IPS DF 19.7 (cell line): ENCODE results near the gene DLGAP4.

Source experiments
- DNase-seq: peaks from one replicate; pipeline ENCODE4 v3.0.0-alpha.2; 2013; ENCODE audit warnings: low read depth, low spot score

Gene DLGAP4

DNA sequence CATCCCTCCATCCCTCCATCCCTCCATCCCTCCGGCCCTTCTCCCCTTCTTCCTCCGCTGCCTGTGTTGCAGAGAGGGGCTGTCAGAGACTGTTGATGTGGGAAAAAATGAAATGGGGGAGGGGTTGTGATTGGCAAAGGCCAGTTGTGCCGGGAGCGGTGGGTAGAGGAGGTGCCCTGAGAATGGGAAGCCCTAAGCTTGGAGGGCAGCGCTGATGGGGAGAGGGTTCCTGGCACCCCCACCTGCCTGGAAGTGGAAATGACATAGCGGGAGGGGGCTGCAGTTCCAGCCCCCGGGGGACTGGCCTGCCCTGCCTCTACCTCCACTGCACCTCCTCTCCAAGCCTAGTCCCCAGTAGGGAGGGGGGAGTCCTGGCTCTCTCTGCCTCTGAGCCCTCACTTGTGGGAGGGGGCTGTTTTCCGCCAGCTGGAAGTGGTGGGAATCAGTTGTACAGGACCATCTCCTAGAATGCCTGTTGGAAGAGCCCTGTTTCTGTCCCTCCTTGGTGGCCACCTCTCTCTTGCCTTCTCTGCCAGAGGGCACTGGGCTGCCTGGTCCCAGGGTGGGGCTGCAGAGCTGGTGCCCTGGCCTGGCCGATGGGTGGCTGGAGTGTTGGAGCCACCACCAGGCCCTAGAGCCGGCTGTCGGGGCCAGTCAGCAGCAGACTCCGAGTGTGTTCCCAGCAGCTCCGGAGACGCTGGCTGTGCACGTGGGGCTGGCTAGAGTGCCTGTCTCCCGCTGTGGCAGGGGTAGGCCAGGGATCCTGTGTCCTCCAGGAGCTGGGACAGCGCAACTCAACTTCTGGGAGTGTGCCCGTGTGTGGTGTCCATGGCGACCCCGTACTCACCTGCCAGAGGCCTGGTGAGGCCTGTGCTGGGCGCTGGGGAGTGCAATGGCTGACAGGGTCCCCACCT lies 1.5 kb downstream of the DLGAP4 start:
- no peak for DNase-seq

DNA sequence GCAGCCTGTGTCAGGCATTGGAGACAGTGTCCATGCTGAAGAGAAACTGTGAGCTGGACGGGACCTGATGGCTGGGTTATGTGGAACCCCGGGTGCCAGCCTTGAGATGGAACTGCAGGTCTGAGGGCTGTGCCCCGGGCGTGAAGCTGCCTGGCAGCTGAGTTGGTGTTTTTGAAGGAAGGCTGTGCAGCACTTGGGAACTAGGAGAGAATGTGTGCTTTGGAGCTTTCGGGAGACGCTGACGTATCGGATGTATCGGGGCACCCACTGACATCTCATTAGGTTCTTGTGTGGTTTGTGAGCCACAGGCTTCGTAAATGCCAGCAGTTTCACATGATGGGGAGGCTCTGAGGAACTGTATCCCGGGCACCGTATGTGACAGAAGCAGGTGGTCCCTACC lies 2.2 kb downstream of the DLGAP4 start:
- DNase-seq: no peak

DNA sequence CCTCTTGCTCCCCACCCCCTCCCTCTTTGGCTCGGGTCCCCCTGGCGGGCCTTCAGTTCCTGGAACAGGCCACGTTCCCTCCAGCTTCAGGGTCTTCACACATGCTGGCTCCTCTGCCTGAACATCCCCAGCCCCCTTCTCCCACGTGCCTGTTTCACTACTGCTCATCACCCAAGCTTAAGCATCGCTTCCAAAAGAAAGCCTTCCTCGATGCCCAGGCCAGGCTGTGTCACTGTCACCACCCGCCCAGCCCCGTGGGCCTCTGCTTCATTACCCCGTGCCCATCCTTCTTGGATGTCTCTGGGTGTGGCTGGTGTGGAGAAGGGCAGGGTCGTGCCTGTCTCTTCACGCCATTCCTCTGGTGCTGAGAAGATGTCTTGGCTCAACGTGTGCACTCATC lies 2.8 kb downstream of the DLGAP4 start:
- no peak for DNase-seq

DNA sequence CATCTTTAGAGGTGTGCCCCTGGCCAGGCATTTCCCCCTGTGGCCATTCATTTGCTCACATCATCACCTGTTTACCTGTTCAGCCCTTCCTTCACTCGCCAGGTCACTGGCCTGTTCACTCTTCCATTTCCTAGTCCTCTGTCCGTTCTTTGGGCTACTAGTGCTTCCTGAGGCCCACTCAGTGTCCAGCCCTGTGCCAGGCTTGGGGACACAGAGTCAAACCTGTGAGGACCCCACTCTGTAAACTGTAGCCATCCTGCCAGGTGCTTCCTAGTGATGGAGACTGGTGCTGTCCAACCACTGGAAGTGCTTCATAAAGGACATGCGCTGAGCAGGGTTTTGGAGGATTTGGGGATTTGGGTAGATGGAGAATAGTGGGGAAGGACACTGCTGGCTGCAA lies 3.5 kb downstream of the DLGAP4 start:
- DNase-seq: no peak

DNA sequence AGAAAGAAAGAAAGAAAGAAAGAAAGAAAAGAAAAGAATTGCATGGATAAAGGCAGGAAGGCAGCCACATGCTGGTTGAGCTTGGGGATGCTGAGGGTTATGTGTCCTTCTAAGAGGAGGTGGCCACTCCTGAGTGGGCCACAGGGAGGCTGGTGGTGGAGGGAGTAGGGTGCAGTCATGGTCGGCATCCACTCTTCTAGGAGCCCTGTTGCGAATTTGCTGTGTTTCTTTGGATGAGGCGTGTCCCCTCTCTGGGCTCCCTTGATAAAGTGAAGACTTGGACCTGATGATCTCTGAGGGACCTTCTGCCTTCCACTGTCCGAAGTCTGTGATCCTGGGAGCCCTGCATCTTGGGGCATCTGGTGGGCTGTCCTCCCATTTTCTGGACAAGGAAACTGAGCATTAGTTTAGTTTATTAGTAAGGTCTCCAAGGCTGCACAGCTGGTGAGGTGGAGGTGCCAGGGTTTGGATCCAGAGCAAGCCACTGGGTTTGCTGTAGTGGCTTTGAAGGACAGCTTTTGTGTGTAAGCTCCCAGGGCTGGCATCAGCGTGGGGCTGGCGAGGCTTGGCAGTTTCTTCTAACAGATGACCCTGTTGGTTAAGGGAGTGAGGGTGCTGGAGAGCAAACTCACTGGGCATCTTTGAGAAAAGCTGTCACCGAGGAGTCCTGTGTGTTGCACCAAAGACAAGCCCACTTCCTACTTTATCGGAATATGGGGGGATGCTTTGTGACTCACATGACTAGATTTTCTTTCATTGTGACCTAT lies 4.3 kb downstream of the DLGAP4 start:
- no peak for DNase-seq

DNA sequence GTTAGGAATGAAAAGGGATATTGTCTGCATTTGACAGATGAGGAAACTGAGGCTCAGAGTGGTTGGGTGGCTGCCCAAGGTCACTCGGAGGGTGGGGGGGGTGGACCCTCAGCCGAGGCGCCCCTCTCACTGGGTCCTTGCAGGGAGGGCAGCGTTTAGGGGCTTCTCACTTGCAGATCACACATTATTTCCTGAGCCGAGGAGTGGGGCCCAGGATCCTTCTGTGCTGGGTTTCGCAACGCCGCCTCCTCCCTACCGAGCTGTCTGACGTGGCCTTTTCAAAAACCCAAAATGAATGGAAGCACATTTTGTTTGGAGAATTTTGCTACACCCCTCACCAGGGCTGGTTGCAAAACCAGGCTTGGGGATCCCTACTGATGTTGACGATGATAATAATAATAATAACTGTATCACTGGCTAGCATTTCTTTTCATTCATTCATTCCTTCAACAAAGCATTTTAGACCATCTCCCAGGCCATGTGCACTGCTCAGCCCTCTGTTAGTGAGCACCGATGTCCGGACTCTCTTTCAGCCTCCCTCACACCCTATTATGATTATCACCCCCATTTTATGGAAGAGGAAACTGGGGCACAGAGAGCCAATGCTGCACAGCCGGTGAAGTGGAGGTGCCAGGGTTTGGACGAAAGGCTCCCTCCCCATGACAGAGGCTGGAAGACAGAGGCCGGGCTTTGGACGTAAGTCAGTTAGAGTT lies 5.2 kb downstream of the DLGAP4 start:
- no peak for DNase-seq

DNA sequence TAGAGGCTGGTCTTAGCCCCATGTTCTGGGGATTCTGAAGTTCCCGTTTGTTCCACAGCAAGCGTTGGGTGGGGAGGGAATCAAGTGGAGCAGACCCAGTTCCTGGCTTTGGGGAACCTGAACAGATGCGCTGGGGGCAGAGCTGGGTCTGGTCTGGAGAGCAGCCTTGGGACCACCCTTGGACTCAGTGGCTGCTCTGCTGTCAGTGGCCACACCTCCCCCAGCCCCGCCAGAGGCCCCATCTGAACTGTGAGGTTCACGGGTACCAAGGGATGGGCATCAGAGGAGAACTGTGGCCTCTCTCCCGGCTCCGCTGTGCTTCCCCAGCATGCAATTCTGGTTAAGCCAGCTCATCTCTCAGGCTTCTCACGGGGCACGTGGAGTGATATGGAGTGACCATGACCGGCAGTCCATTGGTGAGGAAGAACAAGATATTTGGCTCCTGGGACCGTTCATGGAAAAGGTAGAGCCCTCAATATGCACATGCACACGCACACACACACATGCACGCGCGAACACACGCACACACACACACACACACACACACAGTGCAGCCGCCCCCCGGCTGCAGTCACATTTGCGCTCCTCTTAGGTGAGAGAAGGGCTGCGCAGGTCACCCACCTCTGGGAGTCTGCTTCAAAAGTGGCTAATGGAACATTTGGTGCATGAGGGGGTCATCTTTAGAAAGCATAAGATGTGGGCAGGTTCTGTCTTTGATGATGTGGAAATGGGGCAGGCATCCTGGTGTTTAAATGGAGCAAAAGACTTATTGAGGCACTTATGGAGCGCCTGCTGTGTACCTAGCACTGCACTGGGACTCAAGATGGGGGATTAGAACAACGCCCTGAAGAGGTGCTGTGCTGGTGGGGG lies 6.0 kb downstream of the DLGAP4 start:
- no peak for DNase-seq

DNA sequence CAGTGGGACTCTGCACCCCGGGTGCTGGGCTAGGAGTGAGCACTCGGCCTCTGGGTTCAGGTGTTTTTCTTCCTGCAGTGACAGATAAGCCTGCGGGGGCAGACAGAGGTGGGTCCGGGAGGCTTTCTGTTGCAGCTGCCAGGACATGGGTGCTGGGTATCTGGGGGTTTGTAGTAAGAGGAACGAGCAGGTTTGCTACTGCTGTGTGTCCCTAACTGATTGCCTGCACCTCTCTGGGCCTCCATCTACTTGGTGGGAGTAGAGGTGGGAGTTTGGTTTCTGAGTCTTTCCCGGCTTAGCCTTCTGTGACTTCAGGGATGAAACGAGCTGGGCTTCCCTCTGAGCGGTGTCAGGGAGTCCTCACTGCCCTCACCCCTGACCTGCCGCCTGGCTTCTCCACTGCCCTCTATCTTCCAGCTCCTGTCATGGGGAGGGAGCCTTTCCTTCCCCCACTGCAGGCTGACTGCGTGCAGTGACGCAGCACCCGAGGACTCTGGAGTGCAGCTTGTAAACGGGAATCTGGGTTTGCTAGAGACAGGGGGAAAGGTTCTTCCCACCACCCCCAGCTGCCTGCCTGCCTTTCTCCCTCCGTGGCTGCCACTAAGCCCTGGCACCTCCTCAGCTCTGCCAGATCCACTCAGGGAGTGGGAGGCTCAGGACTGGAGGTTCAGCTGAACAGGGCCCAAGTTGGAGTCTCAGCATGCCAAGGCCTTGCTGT lies 6.7 kb downstream of the DLGAP4 start:
- DNase-seq: no peak

DNA sequence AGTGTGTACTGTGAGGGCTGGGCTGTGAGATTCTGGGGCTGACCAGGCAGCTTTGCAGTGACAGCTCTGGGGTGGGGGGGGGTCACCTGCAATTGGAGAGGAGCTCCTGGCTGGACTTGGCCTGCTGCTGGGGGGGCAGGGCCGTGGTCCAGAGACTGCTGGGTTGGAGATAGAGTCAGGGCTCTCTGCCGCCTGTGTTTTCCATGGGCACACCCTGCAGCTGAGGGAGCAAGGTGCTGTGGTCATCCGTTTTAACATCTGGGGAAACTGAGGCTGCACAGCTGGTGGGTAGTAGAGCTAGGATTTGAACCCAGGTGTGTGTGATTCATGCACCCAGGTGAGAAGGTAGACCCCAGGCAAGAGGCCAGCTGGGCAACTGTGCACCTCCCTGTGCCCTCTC lies 7.3 kb downstream of the DLGAP4 start:
- DNase-seq: no peak

DNA sequence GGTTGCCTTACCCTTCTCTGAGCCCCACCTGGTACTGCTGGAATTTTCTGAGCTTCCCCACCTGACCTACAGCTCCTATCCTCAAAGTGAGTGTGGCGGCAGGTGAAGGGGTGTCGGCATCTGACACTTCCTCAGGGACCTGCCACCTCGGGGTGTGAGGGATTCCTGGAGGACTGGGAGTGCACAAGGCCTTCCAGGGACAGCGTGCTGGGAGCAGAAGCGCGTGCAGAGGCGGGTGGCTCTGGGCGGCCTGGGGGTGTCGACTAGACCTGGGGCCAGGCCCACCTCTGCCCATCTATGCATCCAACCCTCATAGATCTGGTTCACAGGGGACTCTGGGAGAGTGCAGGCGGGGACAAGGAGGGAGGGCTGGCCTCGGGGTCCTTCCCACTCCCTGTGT lies 7.8 kb downstream of the DLGAP4 start:
- DNase-seq: no peak

DNA sequence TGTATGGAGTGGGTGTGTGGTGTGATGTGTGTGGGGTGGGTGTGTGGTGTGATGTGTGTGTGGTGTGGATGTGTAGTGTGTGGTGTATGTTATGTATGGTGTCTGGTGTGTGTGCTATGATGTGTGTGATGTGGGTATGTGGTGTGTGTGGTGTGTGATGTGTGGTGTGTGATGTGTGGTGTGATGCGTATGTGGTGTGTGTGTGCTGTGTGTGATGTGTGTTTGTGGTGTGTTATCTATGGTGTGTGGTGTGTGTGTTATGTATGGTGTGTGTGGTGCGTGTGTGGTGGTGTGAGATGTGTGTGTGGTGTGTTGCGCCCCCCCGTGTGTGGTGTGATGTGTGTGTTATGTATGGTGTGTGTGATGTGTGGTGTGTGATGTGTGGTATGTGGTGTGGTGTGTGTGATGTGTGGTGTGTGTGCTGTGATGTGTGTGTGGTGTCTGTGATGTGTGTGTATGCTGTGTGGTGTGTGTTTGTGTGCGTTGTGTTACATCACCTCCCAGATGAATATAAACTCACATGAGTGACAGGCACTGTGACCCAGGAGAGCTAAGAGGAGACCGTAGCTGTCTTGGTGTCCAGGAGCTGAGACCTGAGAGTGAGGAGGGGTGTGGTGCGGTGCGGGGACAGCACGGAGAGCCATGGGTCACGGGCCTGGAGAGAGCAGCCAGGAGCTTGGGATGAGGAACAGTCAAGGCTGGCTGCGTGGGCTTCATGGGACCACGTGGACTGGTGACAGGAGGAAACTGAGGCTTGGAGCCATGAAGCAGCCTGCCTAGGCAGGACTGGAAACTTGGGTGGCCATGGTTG lies 8.8 kb downstream of the DLGAP4 start:
- DNase-seq: no peak

DNA sequence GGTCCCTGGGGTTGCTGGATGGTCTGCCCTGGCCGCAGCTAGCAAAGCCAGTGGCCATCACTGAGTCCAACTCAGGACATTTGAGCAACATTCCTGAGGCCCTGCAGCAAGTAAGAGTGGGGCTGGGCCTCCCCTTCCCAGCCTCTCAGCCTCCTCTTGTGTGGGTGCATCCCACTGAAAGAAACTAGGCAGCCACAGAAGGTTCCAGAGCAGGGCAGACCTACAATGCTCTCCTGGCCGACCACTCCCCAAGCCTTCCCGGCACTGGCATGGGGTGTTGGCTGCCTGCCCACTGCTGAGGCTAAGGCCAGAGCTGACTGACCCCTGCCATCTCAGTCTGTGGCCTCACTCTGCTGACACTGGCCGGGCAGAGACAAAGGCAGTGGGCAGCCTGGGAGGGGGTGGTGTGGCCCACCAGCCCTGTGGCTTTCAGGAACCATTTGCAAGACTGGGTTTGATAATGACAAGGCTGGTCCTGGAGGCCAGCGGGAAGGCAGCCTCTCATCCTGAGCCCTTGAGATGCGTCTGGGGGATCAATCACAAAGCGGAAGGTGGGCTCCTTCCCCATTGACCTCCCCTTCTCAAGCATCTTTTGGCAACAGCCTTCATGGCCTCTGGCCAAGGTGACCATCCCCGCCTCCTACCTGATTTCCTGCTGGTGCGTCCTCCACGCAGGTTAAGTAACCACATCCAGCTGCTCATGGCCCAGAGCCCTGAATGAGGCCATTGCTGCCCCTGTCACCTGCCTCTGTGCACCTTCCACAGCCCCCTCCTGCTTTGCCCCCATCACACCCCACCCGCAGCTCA lies 9.6 kb downstream of the DLGAP4 start:
- DNase-seq: no peak

DNA sequence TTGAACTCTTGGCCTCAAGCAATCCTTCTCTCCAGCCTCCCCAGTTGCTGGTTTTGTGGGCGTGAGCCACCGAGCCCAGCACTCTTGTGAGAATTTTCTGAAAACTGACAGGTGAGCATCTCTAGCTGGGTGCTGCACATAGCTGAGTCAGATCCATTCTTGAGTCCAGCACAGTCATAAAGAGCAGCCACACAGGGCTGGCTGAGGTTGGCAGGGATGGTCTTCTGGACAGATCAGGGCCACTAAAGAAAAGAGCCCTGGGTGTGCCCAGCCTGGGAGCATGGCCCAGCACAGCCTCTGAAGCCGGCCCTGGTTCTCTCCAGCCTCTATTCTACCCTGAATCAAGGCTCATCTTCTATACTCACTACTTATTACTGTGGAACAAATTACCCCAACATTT lies 11.5 kb downstream of the DLGAP4 start:
- no peak for DNase-seq

DNA sequence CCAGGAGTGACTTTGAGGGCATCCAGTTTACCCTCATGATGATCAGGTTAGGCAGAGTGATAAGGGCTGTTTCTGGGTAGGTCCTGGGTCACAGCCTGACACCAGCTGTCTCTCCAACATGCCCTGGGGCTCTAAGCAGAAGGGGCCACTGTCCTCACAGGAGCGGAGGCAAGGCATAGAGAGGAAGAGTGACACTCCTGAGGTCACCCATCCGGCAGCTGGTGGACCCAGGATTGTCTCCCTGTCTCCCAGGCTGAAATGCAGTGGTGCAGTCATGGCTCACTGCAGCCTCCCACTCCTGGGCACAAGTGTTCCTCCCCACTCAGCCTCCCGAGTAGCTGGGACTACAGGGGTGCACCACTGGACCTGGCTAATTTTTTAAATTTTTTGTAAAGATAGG lies 12.0 kb downstream of the DLGAP4 start:
- DNase-seq: no peak

DNA sequence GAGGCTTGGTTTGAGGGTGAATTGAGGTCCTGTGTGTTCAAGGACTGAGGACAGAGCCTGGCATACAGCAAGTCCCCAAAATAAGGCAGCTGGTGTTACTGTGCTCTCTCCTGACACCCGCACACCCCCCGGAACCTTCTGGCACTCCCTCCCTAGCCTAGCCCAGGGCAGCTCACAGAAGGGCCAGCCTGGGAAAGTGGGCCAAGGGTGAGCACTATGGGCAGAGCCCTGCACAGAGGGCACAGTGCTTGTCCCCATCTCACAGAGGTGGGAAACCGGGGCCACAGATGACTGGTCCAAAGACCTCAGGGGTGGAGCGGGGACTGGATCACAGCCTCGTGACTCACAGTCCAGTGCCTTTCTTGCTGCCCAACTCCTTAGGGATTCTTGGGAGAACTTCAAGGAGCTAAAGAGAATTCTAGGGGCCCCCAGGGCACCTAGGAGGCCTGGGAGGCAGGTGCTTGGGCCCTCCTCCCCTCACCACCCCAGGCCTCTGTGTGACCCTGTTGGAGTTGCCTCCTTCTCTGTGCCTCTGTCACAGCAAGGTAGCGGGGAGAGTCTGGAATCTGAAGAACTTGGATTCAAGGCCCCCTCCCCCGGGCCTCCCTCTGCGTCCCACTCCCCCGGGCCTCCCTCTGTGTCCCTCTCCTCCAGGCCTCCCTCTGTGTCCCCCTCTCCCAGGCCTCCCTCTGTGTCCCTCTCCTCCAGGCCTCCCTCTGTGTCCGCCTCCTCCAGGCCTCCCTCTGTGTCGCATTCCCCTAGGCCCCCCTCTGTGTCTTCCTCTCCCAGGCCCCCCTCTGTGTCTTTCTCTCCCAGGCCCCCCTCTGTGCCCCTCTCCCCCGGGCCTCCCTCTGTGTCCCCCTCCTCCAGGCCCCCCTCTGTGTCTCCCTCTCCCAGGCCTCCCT lies 13.5 kb downstream of the DLGAP4 start:
- no peak for DNase-seq

DNA sequence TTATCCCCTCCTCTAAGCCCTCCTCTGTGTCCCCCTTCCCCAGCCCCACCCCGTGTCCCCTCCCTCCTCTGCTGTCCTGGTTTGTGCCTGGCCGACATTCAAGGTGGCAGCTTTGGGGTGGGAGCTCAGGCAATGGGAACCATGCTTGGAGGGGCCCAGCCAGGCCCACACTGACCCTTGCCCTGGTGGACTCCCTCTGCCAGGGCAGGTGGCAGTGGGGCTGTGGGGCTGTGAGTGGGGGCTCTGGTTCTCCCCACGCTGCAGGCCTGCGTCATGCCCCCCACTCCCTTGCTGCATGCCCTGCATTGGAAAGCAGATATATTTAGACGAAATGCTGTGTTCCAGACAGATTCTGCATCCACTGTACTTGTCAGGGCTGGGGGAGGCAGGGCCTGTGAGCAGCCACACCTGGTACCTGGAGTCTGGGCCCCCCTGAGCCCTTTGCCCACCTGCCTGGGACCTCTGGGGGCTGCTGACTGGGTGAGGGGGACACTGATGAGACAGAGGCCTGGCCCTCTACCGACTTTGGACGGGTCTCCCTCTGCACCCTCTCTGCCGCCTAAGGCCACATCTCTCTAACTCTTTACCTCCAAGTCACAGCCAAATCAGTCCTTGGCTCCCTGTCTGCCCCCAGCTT lies 14.2 kb downstream of the DLGAP4 start:
- DNase-seq: no peak

DNA sequence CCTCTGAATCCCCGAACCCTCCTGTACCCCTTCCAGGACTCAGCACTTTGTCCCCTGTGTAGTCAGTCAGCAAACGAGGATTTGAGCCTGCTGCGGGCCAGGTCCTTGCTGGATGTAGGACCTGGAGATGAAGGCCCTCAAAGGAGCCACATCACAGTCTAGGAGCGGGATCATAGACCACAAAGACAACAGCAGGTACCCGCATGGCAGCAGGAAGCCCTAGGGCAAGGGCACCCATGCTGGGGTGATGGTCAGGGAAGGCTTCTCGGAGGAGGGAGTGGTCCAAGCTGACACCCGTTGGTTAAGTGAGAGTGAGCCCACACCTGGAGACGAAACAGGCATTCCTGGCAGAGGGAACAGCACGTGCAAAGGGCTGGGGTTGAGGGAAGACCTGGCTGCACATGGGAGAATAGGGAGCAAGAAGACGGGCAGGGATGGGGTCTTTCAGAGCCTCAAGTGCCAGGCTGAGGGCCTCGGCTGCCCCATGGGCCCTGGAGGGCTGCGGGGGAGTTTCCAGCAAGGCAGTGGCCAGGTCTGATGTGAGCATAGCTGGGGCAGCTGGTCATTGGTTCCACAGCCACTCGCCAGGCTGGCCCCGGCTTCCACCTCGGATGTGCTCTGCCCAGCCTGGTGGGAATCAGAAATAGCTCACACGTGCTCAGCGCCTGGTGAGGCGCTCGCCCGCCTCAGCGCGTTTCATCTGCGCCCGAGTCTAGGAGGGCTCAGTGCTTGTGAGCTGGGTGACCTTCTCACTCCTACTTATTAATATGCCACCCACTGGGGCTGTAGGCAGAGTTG lies 15.0 kb downstream of the DLGAP4 start:
- no peak for DNase-seq
